ENCODE results near the gene FGFBP3.

- TF ChIP-seq, protein P1, sequence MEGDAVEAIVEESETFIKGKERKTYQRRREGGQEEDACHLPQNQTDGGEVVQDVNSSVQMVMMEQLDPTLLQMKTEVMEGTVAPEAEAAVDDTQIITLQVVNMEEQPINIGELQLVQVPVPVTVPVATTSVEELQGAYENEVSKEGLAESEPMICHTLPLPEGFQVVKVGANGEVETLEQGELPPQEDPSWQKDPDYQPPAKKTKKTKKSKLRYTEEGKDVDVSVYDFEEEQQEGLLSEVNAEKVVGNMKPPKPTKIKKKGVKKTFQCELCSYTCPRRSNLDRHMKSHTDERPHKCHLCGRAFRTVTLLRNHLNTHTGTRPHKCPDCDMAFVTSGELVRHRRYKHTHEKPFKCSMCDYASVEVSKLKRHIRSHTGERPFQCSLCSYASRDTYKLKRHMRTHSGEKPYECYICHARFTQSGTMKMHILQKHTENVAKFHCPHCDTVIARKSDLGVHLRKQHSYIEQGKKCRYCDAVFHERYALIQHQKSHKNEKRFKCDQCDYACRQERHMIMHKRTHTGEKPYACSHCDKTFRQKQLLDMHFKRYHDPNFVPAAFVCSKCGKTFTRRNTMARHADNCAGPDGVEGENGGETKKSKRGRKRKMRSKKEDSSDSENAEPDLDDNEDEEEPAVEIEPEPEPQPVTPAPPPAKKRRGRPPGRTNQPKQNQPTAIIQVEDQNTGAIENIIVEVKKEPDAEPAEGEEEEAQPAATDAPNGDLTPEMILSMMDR (IDR thresholded peaks at IDR 0.05), result no peak
- TF ChIP-seq POLR2A (IDR thresholded peaks at IDR 0.05), result no peak
Measured at GRCh38 chr10:91865562-91866081, 43.7 kb downstream of the FGFBP3 start.
